Upper lobe of left lung (tissue), 6 donors: ENCODE data around the gene ASB4. TPM values are rescaled to one million over a fixed set of nuclear protein-coding genes. Genes with fewer than 3 reads are reported as not detected.

ENCODE experiments used
- ATAC-seq, 2 donors: fragments of 200-7000 bp; cut with Tn5 transposase; one replicate each; pipeline ENCODE4 v1.9.1; 2022; ENCODE audit warnings: mild to moderate bottlenecking in 2 of 2, moderate library complexity in 2 of 2; ENCODE audit not compliant: low FRiP score in 2 of 2
- DNase-seq, 2 donors: peaks; one replicate each; pipeline ENCODE4 v3.0.0-alpha.2; 2019 to 2020
- H3K27ac ChIP-seq, 4 donors: fragments of 200-600 bp; sonication (generic); one replicate each; pipeline ENCODE4 v1.5.1; 2016 to 2019
- H3K27me3 ChIP-seq, 4 donors: fragments of 200-600 bp; sonication (generic); one replicate each; pipeline ENCODE4 v1.5.1; 2017 to 2019
- H3K36me3 ChIP-seq, 4 donors: fragments of 200-600 bp; sonication (generic); one replicate each; pipeline ENCODE4 v1.5.1; 2016 to 2019
- H3K4me1 ChIP-seq, 4 donors: fragments of 200-600 bp; sonication (generic); one replicate each; pipeline ENCODE4 v1.5.1; 2018 to 2019
- H3K4me3 ChIP-seq, 4 donors: fragments of 200-600 bp; sonication (generic); one replicate each; pipeline ENCODE4 v1.5.1; 2017 to 2019; ENCODE audit warnings: mild to moderate bottlenecking in 2 of 4, moderate library complexity in 1 of 4
- H3K9me3 ChIP-seq, 4 donors: fragments of 200-600 bp; sonication (generic); one replicate each; pipeline ENCODE4 v1.5.1; 2018 to 2019
- CTCF ChIP-seq, 6 experiments: fragments of 450-650 bp in 4 of 6; fragments of 200-600 bp in 2 of 6; sonication (generic) in 2 of 6; IDR thresholded peaks; one replicate each; pipeline ENCODE4 v1.5.1; 2016 to 2019; ENCODE audit warnings: antibody characterized with exemption in 6 of 6
- EP300 ChIP-seq, 4 donors: sonication (generic); formaldehyde crosslinking; IDR thresholded peaks; one replicate each; pipeline ENCODE4 v1.5.1; 2017; ENCODE audit warnings: antibody characterized with exemption in 4 of 4, control low read depth in 2 of 4
- POLR2A ChIP-seq, 4 donors: fragments of 450-650 bp; IDR thresholded peaks; one replicate each; pipeline ENCODE4 v1.5.1; 2016 to 2017; ENCODE audit warnings: antibody characterized with exemption in 4 of 4, mild to moderate bottlenecking in 2 of 4
- POLR2AphosphoS5 ChIP-seq, 2 donors: sonication (generic); formaldehyde crosslinking; IDR thresholded peaks; one replicate each; pipeline ENCODE4 v1.5.1; 2017; ENCODE audit warnings: antibody characterized with exemption in 2 of 2
- WGBS, 2 donors: methylation state at CpG; one replicate each; pipeline ENCODE4 v1.1.5; 2017 to 2018; 5-methylcytosine and 5-hydroxymethylcytosine counted together
- total RNA-seq, 6 donors: library from RNA; depleted of rRNA in 4 of 6; stranded (reverse); fragments of >200 nt in 4 of 6; gene quantifications; one replicate each; pipeline versions ENCODE4 v1.1.0 to v1.2.1, GENCODE V29; 2016 to 2021
- donor health status: DM: no; HTN: no; CAD: no; lungs with moderate emphysema.
- donor health status: DM: no; HTN: yes; CAD: no; lungs with severe emphysema.

The ASB4 gene
- total RNA-seq, 6 donors from 2014 or later: 0.20 to 2.4 (median 1.0) TPM; not detected in 1

GRCh38 chr7:95509199-95509598, 23.5 kb downstream of the ASB4 start:
- Histone ChIP-seq H3K27ac (no peak overlapping the region), H3K4me1 (peaks cover 0 to 6% (median 0%) of the 10 kb centered on the region in 4 donors), H3K4me3 (no peak overlapping the region), H3K36me3 (no peaks in the 10 kb centered on the region), H3K9me3 (no peaks in the 10 kb centered on the region), H3K27me3 (no peaks in the 10 kb centered on the region)
- 28 to 29% methylated on average over 5 of the region's 5 CpGs for WGBS, 2 donors
- DNase-seq (no peak), ATAC-seq (no peak)
- TF ChIP-seq POLR2AphosphoS5 (IDR thresholded peaks at IDR 0.05) (no peak), EP300 (IDR thresholded peaks at IDR 0.05) (no peak), POLR2A (IDR thresholded peaks at IDR 0.05) (no peak), CTCF (IDR thresholded peaks at IDR 0.05) (no peak)

- H3K9me3 ChIP-seq: no peaks in the 10 kb centered on the region
- no peaks in the 10 kb centered on the region for H3K36me3 ChIP-seq
- WGBS, 2 donors: 25 to 27% methylated on average over 6 of the region's 6 CpGs
- DNase-seq: peak in 1 of 2 donors; percentile 67
- no peaks in the 10 kb centered on the region for H3K27me3 ChIP-seq
- no peak overlapping the region for H3K27ac ChIP-seq
- peaks cover 0 to 6% (median 0%) of the 10 kb centered on the region in 4 donors for H3K4me1 ChIP-seq
- TF ChIP-seq EP300 (IDR thresholded peaks at IDR 0.05) (no peak), CTCF (IDR thresholded peaks at IDR 0.05) (peak; percentile 78 to 84 (median 80))
- H3K4me3 ChIP-seq: no peak overlapping the region
- peak; percentile 88 to 95 for ATAC-seq
Observed at GRCh38 chr7:95511716-95512260, 26.0 kb downstream of the ASB4 start.

GRCh38 chr7:95517458-95517857, 31.7 kb downstream of the ASB4 start:
- TF ChIP-seq EP300 (IDR thresholded peaks at IDR 0.05) (no peak), POLR2A (IDR thresholded peaks at IDR 0.05) (no peak), POLR2AphosphoS5 (IDR thresholded peaks at IDR 0.05) (no peak), CTCF (IDR thresholded peaks at IDR 0.05) (no peak)
- 86 to 89% methylated on average over 2 of the region's 2 CpGs for WGBS, 2 donors
- H3K9me3 ChIP-seq: no peaks in the 10 kb centered on the region
- H3K27ac ChIP-seq: no peak overlapping the region
- ATAC-seq: no peak
- no peaks in the 10 kb centered on the region for H3K27me3 ChIP-seq
- no peak for DNase-seq
- H3K4me1 ChIP-seq: no peaks in the 10 kb centered on the region
- H3K4me3 ChIP-seq: no peak overlapping the region
- no peaks in the 10 kb centered on the region for H3K36me3 ChIP-seq

- Histone ChIP-seq H3K4me1 (no peaks in the 10 kb centered on the region), H3K4me3 (no peak overlapping the region), H3K36me3 (no peaks in the 10 kb centered on the region), H3K27me3 (no peaks in the 10 kb centered on the region), H3K27ac (no peak overlapping the region), H3K9me3 (no peaks in the 10 kb centered on the region)
- no peak for TF ChIP-seq POLR2A (IDR thresholded peaks at IDR 0.05)
- TF ChIP-seq POLR2AphosphoS5 (IDR thresholded peaks at IDR 0.05): no peak
- WGBS, 2 donors: 76 to 91% methylated on average over 1 of the region's 1 CpG
- ATAC-seq (no peak), DNase-seq (no peak)
Observed at GRCh38 chr7:95517870-95518269, 32.1 kb downstream of the ASB4 start.

GRCh38 chr7:95520136-95520535, 34.4 kb downstream of the ASB4 start:
- H3K4me3 ChIP-seq: no peak overlapping the region
- H3K27me3 ChIP-seq: no peaks in the 10 kb centered on the region
- H3K27ac ChIP-seq: no peak overlapping the region
- H3K36me3 ChIP-seq: no peaks in the 10 kb centered on the region
- 70 to 75% methylated on average over 2 of the region's 2 CpGs for WGBS, 2 donors
- DNase-seq (no peak), ATAC-seq (no peak)
- H3K9me3 ChIP-seq: no peaks in the 10 kb centered on the region
- no peaks in the 10 kb centered on the region for H3K4me1 ChIP-seq
- TF ChIP-seq POLR2AphosphoS5 (IDR thresholded peaks at IDR 0.05) (no peak), EP300 (IDR thresholded peaks at IDR 0.05) (no peak), CTCF (IDR thresholded peaks at IDR 0.05) (no peak), POLR2A (IDR thresholded peaks at IDR 0.05) (no peak)
